Measurements from ENCODE around the gene MIGA2.
"Not testable (repeated sequence)": the region's sequence is repeated elsewhere in the genome, so short reads cannot be mapped to it uniquely, and the experiment has no call there.

The MIGA2 gene

DNA sequence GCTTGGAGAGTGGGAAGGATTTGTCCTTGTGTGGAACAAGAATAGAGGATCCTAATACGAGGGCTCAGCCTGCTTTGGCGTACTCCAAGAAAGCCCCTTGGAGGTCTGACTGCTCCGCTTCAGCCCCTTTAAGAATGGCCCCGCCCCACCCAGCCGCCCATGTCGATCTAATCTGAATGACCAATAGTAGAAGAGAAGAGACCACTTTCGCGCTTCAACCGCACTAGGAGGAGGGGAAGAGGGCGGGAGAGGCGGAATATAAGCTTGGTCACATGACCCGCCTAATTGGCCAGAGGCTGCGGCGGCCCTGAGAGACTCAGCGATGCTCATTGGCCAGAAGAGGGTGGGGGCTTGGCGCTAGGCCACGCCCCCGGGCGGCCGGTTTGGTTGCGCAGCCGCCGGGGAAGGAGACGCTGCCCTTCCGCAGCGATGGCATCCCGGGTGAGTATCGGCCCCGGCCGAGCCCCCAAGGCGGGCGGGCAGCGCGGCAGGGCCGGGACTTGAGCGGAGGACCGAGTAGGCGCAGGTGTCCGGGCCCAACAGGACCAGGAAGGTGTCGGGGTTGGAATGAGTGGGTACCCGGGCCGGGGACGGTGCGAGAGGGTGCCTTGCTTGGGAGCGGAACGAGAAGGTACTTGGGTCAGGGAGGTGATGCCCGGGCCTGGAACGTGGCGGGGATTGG lies at the start of gene MIGA2:
MIGA2 (plus strand) TSS at position 386 of the 682 bp plus-strand sequence. CDS start 3,969 bp downstream, outside the sequence.
- DNase-seq, result peak; percentile 95 to 97

DNA sequence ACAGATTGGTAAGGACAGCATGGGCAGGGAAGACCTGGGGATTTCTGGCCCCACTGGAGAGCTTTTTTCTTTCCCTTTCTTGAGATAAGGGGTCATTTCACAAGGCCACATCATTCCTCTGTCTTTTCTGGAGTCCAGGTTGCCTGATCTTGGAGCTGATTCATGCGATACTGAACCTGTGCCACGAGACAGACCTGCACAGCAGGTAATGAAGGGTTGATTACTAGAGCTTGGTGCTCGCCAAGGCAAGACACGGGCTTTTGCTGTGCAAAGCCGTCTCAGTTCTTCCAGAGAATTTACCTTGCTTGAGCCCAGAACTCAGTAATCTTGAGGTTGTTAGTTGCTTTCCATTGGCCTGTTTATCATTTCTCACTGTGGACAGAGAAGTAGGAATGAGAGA lies 49.8 kb upstream of the MIGA2 start:
- no peak for DNase-seq

DNA sequence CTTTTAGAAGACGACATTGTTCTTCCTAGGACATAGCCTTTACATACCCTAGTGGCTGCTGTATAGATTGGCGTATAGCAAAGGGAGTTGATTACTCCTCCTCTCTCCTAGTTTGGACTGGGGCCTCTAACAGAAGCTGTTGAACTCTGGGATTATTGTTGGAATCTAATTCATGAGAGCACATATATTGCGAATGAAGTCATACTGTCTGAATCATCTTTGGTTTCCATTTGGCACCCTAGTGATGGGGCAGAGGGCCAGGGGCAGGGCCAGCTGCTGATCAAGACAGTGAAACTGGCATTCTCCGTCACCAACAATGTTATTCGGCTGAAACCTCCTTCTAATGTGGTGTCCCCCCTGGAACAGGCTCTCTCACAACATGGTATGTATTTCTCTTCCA lies 48.6 kb upstream of the MIGA2 start:
- no peak for DNase-seq

DNA sequence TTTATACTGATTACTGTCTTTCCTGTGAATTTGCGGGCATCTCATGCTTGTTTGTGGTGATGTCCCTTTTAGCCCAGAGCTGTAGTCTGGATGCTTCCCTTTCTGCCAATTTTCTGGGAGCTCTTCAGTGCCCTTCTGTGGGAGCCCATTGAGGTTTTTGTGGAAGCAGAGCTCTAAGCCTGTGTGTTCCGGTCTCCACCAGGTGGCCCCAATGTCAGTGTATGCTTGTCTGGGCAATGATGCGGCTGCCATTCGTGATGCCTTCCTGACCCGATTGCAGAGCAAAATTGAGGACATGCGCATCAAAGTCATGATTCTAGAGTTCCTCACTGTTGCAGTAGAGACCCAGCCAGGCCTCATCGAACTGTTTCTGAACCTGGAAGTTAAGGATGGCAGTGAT lies 43.4 kb upstream of the MIGA2 start:
- no peak for DNase-seq

- DNase-seq, result no peak
Measured at GRCh38 chr9:128995791-128996190, 40.6 kb upstream of the MIGA2 start.

DNA sequence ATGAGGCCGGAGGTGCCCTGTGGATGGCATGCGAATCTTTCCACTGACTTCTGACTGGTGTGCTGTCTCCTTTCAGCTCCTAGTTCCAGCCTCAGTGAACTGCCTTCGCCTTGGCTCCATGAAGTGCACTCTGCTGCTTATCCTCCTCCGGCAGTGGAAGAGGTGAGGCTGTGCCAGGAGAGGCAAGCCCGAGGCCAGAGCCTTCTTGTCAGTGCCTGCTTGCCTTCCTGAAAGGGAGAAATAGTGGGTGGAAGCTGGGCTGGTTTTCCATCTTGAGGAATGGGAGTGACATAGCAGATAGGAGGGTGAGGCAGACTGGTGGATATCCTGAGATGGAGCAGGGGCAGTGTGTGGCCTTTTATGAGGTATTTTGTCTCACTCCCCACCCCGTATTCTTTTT lies 38.0 kb upstream of the MIGA2 start:
- no peak for DNase-seq

DNA sequence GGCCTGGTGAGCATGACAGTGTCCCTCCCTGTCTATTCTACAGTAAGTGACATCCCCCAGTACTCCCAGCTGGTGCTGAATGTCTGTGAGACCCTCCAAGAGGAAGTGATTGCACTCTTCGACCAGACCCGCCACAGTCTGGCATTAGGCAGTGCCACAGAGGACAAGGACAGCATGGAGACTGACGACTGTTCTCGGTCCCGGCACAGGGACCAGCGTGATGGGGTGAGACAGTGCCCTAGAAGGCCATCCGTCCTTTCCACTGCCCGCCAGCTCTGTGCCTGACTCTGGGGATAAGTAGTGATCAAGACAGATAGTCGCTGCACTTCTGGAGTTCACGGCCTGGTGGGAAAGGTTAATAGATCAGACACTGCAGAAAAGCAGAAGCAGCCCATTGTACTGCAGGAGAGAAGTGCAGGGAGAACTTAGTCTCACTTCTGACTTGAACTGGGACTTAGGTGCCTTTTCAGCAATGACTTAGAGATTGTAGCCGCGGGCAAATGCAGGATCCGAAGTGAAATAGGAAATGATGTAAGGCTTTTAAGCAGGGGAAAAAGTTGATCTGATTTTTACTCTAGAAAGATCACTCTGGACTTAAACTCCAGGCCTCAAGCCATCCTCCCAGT lies 36.7 kb upstream of the MIGA2 start:
- DNase-seq, result no peak

DNA sequence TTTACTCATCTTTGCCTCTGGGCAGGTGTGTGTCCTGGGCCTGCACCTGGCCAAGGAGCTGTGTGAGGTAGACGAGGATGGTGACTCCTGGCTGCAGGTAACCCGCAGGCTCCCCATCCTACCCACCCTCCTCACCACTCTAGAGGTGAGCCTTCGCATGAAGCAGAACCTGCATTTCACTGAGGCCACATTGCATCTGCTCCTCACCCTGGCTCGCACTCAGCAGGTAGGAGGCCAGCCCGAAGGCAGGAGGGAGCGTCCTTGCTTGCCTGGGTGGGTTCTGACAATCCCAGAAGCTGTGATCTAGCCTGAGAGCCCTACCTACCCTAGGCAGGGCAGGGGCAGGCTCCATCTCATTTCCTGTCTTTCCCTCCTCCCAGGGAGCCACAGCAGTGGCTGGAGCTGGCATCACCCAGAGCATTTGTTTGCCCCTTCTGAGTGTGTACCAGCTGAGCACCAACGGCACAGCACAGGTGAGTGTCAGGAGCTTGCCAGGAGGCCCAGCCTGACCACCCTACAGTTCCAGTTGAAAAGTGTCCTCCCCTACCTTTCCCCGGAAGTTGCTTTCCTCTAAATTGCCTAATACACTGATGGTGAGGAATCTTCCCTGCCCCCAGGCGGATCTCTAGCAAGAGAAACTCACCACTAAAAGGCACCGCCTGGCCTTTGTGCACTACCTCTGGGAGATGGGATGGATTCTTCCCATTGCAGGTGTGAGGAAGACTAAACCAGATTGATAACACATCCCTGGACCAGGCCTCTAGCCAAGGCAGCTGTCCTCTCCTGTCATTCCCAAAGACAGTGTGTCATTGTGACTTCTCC lies 34.7 kb upstream of the MIGA2 start:
- no peak for DNase-seq

DNA sequence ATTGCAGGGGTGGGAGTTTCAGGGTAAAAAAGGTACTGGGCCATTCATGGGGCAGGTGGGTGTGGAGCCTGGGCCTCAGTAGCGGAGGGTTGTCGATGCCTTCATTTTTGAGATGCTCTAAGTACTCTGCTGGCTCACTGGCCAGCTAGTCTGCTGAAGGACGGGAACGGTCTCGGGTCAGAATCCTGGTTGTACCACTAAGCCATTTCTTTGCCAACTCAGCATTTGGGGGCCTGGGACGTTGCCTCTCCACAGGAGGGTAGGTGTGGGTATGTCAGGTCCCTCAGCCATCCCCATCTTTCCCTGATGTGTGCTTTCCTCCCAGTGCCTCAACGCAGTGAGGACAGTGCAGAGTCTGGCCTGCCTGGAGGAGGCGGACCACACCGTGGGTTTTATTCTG lies 33.4 kb upstream of the MIGA2 start:
- DNase-seq, result no peak

DNA sequence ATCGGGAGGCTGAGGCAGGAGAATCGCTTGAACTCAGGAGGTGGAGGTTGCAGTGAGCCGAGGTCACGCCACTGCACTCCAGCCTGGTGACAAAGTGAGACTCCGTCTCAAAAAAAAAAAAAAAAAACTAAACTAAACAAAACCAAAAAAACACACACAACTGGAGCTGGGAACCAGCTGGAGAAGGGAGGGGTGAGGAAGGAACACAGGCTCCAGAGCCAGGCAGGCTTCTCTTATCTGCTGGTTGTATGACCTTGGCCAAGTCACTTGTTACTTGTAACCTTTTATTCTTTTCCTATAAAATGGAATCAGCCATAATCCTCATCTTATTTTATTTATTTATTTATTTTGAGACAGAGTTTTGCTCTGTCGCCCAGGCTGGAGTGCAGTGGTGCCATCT lies 32.3 kb upstream of the MIGA2 start:
- DNase-seq, result not testable (repeated sequence)

DNA sequence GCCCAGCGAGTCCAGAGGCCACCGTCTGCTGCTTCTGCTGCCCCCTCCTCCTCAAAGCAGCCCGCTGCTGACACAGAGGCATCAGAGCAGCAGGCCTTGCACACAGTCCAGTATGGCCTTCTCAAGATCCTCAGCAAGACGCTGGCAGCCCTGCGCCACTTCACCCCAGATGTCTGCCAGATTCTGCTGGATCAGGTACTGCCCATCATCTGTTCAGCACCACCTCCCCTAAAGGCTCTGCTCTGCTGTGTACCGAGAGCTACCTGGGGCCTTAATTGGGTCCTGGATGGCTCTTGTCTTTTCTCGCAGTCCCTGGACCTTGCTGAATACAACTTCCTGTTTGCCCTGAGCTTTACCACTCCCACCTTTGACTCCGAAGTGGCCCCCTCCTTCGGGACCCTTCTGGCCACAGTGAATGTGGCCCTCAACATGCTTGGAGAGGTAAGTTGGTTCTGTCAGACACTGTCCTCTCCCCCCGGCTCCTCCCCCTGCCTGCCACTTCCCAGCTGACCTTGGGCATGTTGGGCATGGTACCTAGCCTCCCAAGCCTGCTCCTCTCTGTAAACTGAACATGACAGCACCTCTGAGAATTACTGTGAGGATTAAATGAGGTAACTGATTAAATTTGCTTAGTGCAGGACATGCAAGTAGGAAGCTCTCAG lies 31.0 kb upstream of the MIGA2 start:
- no peak for DNase-seq

DNA sequence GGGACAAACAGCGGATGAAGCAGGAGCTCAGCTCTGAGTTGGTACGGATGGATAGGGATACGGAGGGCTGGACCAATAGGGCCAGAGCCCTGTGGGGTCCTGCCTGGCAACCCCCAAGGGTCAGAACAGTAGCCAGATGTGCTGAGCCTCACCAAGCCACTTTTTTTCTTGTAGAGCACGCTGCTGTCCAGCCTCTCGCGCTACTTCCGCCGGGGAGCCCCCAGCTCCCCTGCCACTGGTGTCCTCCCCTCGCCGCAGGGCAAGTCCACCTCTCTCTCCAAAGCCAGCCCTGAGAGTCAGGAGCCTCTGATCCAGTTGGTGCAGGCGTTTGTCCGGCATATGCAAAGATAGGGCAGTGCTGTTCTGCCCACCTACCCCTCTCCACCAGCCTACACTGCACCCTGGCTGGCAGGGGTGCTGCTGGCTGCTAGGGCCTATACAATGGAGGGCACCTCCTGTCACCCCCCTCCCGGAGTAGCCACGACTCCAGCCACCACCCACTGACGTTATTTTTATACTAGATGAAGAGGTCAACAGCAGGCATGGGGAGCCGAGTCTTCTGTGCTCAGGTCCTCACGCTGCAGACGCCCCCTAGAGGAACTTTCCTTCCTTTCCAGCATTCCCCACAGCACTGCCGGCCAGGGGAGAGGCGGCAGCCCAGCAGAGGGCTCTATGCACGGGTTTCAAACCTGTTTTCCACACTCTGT lies 29.9 kb upstream of the MIGA2 start:
- DNase-seq, result peak in 1 of 2 experiments; percentile 68

- no peak for DNase-seq
Measured at GRCh38 chr9:129007035-129007765, 29.2 kb upstream of the MIGA2 start.

- peak in 1 of 2 experiments; percentile 9 for DNase-seq
Measured at GRCh38 chr9:129007766-129008468, 28.5 kb upstream of the MIGA2 start.

- no peak for DNase-seq
Measured at GRCh38 chr9:129008469-129008965, 27.9 kb upstream of the MIGA2 start.

DNA sequence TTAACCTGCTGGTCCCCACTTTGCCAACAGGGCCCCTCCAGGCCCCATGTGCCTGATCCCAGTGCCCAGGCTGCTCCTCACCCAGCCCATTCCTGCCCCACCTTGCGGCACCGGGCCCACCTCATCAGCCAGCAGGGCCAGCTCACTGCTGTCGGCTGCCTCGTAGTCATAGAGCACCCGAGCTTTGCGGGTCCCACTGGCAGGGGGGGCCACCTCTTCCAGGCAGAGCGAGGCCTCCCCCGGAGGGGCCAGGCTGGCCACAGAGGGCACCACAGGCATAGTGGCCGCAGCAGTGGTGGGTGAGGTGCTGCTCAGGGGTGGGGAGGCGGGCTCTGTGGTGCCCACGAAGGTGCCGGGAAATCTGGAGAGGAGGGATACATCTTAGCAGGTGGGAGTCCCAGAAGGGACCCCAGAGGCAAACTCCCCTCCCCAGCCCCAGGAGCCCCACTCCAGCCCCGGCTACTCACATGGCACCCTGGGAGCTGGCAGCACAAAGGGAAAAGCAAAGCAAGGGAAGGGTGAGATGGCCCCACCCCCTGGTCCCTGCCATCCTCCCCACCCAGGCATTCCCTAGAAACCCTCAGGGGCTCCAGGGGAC lies 27.3 kb upstream of the MIGA2 start:
- no peak for DNase-seq

GRCh38 chr9:129009584-129010141 lies 26.8 kb upstream of the MIGA2 start:
- no peak for DNase-seq

DNA sequence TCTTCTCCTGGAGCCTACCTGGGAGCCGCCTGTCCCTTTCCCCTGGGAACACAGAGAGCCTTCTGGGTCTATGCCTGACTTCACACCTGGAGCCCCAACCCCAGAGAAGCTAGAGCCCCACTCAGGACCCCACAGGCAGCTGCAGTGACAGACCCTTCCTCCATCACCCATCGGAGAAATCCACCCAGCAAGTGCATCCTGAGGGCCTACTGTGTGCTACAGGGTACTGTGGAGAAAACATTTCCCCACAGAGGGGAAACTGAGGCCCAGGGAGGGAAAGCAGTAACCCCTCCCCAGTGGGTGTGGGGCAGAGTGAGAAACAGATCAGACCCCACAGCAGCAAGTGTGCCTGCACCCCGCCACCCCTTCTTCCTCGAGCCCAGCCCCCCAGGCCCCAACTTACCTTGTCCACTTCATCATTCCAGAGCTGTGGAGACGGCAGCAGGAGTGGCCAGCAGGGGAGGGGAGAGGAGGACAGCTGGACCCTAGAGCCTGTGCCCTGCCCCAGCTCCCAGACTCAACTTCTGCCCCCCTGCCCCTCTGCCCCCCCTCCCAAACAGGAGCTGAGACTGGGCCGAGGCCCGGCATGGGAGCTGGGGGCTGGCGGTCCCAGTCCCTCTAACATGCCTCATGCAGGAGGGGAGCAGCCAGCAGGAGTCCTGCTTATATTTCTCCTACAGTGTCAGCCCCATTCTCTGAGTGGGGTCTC lies 26.0 kb upstream of the MIGA2 start:
- no peak for DNase-seq

- no peak for DNase-seq
Measured at GRCh38 chr9:129011170-129011569, 25.3 kb upstream of the MIGA2 start.

DNA sequence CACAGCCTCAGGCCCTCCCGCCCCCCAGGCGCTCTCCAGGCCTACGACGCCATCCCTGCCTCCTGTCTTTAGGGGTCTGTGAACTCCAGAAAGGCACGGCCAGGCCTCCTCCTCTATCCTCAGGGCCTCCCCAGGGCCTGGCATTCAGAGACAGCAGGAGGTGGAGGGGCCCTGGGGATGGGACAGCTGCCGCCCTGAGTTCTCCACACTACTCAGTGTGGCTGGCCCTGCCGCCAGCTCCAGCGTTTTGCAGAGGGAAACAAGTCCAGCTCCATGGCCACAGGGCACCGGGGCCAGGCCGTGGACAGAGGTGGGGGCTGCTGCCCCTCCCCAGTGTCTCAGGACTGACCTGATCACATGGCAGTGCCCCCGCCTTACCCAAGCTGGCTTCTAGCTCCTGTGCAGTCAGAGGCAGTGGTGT lies 24.7 kb upstream of the MIGA2 start:
- no peak for DNase-seq
